ENCODE measurements around the gene SERTM2. TPM values are rescaled to one million over a fixed set of nuclear protein-coding genes. Genes with fewer than 3 reads are reported as not detected.

The SERTM2 gene
- total and polyA plus RNA-seq, 2 experiments from 2014 or later = 0.27 to 0.59 TPM

GRCh38 chrX:111515298-111515697 is 3.9 kb downstream of the SERTM2 start:
- no peaks in the 10 kb centered on the region for H3K9me2 ChIP-seq (ENCODE audit: insufficient read depth)
- H3F3A ChIP-seq (replicated peaks; ENCODE audit: low read depth) = no peaks in the 10 kb centered on the region
- H3K4me3 ChIP-seq = no peak overlapping the region
- no peaks in the 10 kb centered on the region for H3K27me3 ChIP-seq (ENCODE audit: insufficient read depth)
- ATAC-seq (no peak), DNase-seq (ENCODE audit: low spot score) (no peak)
- H3K4me2 ChIP-seq = no peak overlapping the region
- H3K27ac ChIP-seq (ENCODE audit: low read depth) = no peak overlapping the region
- H3K4me1 Mint-ChIP-seq = peaks cover 34% of the 10 kb centered on the region
- peaks cover 51% of the 10 kb centered on the region for H3K4me1 ChIP-seq (ENCODE audit: insufficient read depth)
- no peaks in the 10 kb centered on the region for H3K79me2 ChIP-seq (replicated peaks; ENCODE audit: insufficient read depth)
- H3K9me3 Mint-ChIP-seq = no peaks in the 10 kb centered on the region
- no peak overlapping the region for H3K27ac Mint-ChIP-seq
- no peak overlapping the region for H3K4me3 Mint-ChIP-seq
- no peaks in the 10 kb centered on the region for H3K36me3 ChIP-seq (ENCODE audit: insufficient read depth)
- H3K27me3 Mint-ChIP-seq (ENCODE audit: insufficient read depth, low read depth, poor library complexity) = peaks cover 1% of the 10 kb centered on the region
- H2AFZ ChIP-seq = no peak overlapping the region
- no peak for TF ChIP-seq EZH2phosphoT487 (IDR thresholded peaks at IDR 0.05; ENCODE audit: unreplicated experiment)
- no peak for TF ChIP-seq CTCF (conservative IDR thresholded peaks at IDR 0.05; ENCODE audit: low read depth in 2 of 2)
- no peak for TF ChIP-seq POLR2AphosphoS5 (IDR thresholded peaks at IDR 0.05; ENCODE audit: low read depth)
- TF ChIP-seq EZH2 (IDR thresholded peaks at IDR 0.05; ENCODE audit: low read depth, unreplicated experiment) = no peak
- no peak for TF ChIP-seq ZNF114 (CRISPR knock-in tag; IDR thresholded peaks at IDR 0.05)
- TF ChIP-seq JUNB (IDR thresholded peaks at IDR 0.05; ENCODE audit: unreplicated experiment) = no peak
- TF ChIP-seq ZNF331 (CRISPR knock-in tag; IDR thresholded peaks at IDR 0.05; ENCODE audit: low read depth) = no peak
- no peak for TF ChIP-seq NANOG (IDR thresholded peaks at IDR 0.05; ENCODE audit: borderline replicate concordance)
- TF ChIP-seq CREB1 (CRISPR knock-in tag; IDR thresholded peaks at IDR 0.05; ENCODE audit: low read depth) = no peak
- TF ChIP-seq ETS1 (IDR thresholded peaks at IDR 0.05) = no peak
- no peak for TF ChIP-seq STAT1 (IDR thresholded peaks at IDR 0.05; ENCODE audit: unreplicated experiment)
- TF ChIP-seq REST (IDR thresholded peaks at IDR 0.05; ENCODE audit: unreplicated experiment) = no peak
- TF ChIP-seq ZNF462 (CRISPR knock-in tag; IDR thresholded peaks at IDR 0.05) = no peak
- no peaks in the 10 kb centered on the region; the same call in 2 of the 3 replicates for H3K36me3 Mint-ChIP-seq (ENCODE audit: low read depth)
- no peaks in the 10 kb centered on the region for H4K20me1 ChIP-seq (replicated peaks; ENCODE audit: insufficient read depth)

Data from GM23338 (cell line).